Measurements from ENCODE around the gene ZNF134. TPM values are rescaled to one million over a fixed set of nuclear protein-coding genes. Genes with fewer than 3 reads are reported as not detected.

ZNF134 gene
- 27.0 and 28.0 TPM in 2 replicates for total RNA-seq
- 12.2 TPM for polyA plus RNA-seq (2012)

DNA sequence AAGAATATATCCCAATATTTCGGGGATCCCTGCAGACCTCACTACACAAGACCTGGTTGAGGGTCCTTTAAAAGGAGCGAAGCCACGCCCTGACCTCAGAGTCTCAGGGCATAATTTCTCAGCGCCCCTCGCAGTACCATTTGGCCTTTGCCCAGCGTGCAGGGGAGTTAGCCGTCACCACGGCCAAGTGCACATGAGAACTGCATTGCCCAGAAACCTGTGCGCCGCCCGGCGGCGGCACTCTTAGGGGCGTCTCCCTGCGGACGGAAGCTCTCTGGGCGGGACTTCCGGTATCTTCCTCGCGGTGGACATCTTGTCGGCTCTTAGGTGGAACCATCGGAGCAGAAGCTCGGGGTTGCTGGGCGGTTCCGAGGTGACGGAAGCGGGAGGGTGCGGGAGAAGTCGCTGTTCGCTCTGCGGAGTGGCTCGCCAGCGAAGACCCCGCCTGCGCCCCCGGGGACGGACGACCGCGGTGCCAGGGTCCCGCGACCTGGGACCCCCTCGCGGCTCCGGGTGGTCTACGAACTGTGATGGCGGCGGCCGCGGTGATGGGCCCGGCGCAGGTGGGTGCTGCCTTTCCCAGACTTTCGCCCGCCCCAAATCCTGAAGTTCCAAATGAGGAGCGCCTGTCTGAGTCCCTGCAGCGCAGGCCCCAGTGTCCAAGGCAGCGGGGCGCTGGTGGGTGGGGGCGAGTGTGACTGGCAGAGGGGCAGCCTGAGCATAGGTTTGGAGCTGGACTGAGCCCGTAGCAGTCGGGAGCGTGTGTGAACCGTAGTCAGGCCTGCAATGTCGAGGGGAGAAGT lies at the start of gene ZNF134:
Gene ZNF134, plus strand, starts transcription at position 302 of the 803 bp plus-strand sequence. CDS start 5,227 bp downstream, outside the sequence.
- DNase-seq (ENCODE audit: low read depth), result peak; percentile 92

DNA sequence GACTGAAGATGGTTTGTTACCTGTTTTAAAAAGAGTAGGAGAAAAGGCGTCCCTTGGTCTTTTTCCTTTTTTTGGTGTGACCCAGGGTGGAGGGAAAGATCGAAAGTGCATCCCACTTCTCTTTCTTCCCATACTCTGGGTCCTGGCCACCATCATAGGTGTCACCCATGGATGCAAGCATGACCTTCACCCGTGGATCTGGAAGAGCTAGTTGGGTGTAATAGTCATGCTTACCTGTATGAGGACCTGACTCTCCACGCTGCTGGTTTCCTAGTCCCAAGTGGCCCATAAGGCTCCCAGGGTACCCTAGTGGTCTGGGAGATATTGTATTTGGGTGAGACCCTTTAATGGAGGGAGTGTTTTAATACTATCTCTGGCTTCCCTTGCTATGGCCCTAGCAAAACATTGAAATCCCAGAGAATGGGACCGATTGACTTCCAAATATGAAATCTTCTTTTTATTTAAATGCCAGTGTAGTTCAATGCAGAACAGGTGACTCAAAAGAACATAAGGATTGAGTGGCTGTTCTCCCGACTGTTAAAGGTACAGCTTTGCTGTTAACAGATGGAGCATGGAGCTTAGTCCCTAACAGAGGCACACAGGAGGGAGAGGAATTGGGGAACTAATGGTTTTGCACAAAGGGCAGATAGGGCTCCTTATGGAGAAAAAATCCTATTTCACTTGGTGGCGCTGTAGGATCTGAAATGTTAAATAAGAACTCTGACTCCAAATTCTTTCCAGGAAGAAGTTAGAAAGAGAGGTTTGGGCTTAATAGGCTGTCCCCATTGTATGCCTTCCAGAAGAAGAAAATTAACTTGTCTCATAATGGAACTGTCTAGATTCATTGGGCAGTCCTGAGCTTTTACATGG lies 47.4 kb upstream of the ZNF134 start:
- peak; percentile 57 for DNase-seq (ENCODE audit: low read depth)

DNA sequence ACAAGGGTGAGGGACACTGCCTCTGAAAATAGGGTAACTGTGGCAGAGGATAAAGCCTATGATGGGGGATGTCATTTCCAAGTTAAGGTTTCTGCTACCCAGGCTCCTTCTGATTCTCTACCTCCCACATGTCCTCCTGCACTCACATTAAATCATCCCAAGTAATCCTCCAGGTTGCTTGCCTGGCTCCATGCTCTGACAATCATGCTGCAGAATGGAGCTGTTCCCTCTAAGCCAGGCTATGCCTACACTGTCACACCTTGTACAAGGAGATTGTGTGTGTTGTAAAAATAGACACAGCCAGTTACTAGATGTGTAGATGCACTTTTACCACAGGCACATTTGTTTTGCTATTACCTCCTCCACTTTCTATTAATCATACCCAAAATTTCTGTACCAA lies 43.3 kb upstream of the ZNF134 start:
- DNase-seq (ENCODE audit: low read depth), result no peak

DNA sequence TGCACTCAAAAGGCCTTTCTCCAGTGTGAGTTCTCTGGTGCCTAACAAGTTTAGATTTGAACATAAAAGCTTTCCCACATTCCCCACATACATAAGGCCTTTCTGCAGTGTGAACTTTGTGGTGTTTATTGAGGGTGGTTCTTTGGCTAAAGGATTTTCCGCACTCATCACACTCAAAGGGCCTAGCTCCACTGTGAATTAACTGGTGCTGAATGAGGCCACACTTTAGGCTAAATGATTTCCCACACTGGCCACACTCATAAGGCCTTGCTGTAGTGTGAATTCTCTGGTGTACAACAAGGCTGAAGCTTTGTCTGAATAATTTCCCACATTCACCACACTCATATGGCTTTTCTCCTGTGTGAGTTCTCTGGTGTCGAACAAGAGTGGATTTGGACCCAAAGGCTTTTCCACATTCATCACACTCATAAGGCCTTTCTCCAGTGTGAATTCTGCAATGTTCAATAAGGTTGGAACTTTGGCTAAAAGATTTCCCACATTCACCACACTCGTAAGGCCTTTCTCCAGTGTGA lies 41.6 kb upstream of the ZNF134 start:
- no peak for DNase-seq (ENCODE audit: low read depth)

DNA sequence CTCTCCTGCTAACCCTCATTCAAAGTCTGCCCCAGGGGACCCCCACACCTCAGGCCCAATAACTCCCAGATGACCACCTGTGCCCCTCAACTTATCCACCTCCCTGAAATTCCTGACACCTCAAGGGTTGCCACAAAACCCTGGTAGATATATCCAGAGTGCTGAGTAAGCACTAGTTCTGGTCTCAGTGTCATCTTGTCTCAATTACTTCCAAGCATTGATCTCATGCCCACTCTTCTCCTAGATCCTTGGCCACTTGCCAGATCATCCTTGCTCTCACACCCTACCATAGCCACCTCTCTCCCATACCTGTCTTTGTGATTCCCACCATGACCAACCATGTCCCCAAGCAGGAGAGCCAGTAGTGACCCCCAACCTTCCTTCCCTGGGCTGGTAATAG lies 37.4 kb upstream of the ZNF134 start:
- no peak for DNase-seq (ENCODE audit: low read depth)

DNA sequence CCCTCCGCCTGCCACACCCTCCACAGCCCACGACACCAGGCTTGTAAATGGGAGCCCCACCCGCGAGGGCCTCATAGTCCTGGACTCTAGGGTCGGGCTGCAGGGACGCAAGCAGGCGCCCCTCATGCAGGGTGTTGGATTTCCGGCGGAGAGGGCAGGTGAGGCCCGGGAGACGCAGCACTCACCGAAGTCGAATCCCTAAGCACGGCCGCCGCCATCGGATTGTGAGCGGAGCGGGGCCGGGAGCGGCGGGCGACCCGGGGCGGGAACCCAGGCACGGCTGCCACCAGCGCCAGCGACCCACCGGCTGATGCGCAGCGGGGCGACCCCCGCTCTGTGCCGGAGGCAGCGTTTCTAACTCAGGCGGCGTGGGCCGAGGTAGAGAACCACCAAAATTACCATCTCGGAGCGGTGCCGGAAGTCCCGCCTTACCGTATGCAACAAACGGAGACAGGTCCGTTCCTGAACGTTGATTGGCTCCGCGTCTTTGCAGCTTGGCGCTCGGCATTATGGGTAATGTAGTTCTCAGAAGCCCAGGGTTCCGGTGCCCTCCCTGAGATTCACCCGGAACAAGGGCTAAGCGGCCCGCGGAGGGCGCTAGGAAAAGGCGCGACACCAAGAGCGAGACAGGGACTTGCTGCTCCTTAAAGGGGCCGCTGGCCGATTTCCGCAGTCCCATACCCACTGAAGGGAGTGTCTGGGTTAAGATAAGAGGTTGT lies 35.4 kb upstream of the ZNF134 start, which contains the start of gene ZNF416:
Gene ZNF416, minus strand, starts transcription at position 425 of the 719 bp plus-strand sequence. Its CDS starts 207 bp downstream, at position 218.
- DNase-seq (ENCODE audit: low read depth), result peak; percentile 99

DNA sequence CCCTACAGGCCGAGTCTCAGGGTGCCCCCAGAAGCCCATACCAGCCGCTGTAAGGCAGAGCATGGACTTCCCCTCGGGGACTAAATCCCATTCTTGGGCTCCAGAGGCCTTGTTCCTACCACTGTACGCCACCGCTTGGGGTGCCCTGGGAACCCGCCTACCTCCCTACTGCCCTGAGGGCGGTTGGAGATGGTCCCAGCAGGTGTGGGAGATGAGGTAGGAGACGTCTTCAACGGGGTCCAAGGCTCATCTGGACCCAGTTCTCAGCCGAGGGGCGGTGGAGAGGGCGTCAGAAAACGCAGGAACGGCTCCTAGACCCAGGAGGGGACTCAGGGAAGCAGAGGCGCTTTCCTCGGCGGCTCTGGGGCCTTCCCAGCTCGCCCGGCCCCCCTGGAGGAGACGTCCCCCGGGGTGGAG lies 30.9 kb upstream of the ZNF134 start:
- no peak for DNase-seq (ENCODE audit: low read depth)

DNA sequence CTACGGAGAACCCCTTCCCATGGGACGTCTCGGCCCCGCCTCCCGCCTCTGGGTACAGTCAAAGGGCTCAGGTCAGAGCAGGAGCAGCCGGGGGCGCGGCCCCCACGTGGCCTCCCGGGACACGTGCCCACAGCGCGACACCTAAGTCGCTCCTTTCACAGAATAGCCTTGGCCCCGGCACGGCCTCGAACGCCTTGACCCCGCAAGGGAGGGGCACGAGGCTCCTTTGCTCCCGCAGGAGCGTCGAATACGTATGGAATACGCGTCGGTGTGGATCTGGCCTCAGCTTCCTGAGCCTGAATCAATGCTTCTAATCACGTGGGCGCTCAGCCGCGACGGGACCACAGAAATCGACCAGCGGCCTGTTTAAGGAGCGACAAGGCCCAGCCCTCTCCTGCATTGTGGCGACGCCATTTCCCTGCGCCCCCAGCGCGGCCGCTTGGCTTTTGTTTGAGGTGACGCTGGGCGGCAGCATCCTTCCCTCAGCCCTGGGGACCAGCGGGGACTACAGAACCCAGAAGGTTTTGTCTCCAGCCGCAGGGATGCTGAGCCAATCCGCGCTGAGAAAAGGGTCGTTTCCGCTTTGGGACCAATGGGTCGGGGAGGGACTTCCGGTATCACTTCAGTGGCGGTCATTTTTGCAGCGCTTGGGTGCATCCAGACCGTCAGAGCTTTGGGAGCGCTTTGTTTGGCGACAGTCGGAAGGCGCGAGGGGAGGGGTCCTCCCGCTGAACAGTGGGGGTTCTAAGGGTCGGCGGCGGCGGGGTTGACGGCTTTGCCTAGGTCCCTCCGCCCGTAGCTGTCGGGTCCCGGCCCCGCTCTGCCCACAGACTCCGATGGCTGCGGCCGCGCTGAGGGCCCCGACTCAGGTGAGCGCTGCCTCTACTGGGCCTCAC lies 30.3 kb upstream of the ZNF134 start, which contains the start of gene ZIK1:
Gene ZIK1, plus strand, starts transcription at position 625 of the 896 bp plus-strand sequence. Its CDS starts 212 bp downstream, at position 837.
- DNase-seq (ENCODE audit: low read depth), result peak; percentile 85

DNA sequence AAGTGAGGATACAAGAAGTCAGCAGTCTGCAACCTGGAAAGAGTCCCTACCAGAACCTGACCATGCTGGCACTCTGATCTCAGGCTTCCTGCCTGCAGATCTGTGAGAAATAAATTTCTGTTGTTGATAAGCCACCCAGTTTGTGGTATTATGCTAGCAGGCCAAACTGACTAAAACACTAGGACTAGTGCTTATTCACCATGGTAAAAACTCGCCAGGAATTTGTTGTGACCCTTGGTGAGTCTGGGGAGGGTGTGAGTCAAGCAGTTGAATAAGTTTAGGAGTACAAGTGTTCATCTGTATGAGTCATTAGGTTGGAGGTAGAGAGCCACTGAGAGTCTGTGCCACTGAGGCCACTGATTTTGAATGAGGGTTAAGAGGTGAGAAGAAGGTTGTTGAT lies 26.5 kb upstream of the ZNF134 start:
- peak; percentile 85 for DNase-seq (ENCODE audit: low read depth)

DNA sequence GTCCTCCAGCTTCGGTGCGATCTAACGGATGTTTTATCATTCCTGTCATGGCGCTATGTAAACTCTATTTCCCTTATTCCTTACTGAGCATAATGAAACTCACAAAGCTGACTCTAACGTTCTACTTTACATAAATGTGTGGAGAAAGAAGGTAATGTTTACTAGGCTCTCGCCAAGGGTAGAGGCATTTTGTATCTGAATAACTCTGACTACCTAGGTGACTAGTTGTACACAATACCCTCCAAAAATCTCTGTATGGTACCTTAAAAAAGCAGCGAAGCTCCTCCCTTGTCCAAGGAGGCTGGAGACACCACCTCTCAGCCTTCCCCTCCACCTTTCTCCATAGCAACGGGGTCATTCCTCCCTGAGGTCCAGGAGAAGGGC lies 14.7 kb upstream of the ZNF134 start:
- DNase-seq (ENCODE audit: low read depth), result no peak

DNA sequence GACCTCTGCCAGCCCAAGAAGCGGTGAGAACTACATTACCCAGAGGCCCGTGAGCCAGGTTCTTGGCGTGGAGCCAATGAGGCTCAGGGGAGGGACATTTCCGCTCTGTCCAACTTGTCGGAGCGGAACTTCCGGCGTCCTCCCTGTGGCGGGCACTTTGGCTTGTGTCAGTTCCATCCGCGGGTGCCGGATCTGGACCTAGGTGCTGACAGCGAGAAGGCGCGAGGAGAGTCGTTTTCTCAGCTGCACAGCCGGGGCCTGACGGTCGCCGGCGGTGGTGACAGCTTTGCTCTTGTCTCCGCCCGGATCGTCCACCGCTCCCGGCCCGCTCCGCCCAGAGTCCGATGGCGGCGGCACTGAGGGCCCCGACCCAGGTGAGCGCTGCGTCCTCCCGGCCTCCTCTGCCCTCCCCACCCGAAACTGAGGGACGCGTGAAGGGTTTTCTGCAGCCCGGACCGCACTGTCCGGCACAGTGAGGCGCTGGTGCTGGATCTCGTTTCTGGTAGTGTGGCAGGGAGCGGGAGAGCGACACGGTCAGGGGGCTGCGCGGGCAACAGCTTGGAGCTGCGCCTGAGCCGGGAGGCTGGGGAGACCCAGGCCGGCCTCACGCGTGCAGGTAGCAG lies 14.2 kb upstream of the ZNF134 start, which contains the start of gene ZNF530:
Gene ZNF530, plus strand, starts transcription at position 125 of the 623 bp plus-strand sequence. CDS start 4,461 bp downstream, outside the sequence.
- peak; percentile 97 for DNase-seq (ENCODE audit: low read depth)

DNA sequence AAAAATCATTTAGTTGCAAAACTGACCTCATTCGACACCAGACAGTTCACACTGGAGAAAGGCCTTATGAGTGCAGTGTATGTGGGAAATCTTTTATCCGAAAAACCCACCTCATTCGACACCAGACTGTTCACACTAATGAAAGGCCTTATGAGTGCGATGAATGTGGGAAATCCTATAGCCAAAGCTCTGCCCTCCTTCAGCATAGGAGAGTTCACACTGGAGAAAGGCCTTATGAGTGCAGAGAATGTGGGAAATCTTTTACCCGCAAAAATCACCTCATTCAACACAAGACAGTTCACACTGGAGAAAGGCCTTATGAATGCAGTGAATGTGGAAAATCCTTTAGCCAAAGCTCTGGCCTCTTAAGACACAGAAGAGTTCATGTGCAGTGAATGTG lies 7.1 kb upstream of the ZNF134 start:
- no peak for DNase-seq (ENCODE audit: low read depth)

DNA sequence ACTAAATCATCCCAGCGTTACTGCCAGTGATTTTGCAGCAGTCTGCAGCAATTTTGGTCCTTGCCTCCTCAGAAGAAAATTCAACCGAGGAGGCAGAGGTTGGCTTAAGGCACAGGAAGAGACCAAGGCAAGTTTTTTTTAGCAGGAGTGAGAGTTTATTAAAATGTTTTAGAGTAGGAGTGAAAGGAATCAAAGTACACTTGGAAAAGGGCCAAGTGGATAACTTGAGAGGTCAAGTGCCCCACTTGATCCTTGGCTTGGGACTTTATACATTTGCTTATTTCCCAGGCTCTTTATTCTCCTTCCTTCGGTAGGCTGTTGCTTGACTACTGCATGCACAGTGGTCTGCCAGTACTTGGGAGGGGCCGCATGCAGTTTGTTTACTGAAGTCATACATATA lies 2.9 kb upstream of the ZNF134 start:
- no peak for DNase-seq (ENCODE audit: low read depth)

DNA sequence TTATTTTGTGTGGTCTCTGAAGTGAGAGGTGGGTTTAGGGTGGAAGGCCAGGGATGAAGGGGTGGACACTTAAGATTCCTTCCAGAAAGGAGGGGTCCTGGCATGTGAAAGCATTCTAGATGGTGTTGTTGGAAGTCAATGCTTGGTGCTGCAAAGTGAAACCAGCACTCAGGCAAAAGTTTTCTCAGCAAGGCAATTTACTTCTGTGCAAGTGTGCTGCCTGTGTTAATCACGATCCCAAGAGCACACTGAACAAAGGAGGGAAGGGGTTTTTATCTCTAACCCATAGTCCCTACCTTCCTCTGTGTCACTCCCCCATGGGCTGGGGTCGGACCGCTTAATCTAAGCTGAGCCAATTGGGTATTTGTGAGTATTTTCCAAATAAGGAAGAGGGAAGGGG lies 1.3 kb downstream of the ZNF134 start:
- DNase-seq (ENCODE audit: low read depth), result no peak

DNA sequence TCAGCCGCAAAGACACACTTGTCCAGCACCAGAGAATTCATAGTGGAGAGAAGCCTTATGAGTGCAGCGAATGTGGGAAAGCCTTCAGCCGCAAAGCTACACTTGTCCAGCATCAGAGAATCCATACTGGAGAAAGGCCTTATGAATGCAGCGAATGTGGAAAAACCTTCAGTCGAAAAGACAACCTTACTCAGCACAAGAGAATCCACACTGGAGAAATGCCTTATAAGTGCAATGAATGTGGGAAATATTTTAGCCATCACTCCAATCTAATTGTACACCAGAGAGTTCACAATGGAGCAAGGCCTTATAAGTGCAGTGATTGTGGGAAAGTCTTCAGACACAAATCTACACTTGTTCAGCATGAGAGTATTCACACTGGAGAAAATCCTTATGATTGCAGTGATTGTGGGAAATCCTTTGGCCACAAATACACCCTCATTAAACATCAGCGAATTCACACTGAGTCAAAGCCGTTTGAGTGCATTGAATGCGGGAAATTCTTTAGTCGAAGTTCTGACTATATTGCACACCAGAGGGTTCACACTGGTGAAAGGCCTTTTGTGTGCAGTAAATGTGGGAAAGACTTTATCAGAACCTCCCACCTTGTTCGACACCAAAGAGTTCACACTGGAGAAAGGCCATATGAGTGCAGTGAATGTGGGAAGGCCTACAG lies 6.8 kb downstream of the ZNF134 start:
- DNase-seq (ENCODE audit: low read depth), result no peak

DNA sequence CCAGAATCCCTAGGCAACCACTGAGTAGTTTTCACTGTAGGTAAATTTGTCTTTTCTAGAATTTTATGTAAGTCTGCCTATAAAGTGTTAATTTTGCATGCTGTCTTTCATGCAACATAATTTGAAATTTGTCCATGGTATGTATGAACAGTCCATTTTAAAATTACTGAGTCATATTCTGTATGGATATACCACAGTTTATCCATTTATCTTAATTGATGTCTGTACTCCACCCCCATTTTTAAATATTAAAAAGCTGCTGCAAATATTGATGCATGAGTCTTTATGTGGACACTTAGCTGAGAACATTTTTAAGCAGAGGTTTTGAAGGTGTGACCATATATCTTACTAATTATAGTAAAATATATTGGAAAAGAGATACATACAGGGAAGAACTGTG lies 9.0 kb downstream of the ZNF134 start:
- DNase-seq (ENCODE audit: low read depth), result no peak

DNA sequence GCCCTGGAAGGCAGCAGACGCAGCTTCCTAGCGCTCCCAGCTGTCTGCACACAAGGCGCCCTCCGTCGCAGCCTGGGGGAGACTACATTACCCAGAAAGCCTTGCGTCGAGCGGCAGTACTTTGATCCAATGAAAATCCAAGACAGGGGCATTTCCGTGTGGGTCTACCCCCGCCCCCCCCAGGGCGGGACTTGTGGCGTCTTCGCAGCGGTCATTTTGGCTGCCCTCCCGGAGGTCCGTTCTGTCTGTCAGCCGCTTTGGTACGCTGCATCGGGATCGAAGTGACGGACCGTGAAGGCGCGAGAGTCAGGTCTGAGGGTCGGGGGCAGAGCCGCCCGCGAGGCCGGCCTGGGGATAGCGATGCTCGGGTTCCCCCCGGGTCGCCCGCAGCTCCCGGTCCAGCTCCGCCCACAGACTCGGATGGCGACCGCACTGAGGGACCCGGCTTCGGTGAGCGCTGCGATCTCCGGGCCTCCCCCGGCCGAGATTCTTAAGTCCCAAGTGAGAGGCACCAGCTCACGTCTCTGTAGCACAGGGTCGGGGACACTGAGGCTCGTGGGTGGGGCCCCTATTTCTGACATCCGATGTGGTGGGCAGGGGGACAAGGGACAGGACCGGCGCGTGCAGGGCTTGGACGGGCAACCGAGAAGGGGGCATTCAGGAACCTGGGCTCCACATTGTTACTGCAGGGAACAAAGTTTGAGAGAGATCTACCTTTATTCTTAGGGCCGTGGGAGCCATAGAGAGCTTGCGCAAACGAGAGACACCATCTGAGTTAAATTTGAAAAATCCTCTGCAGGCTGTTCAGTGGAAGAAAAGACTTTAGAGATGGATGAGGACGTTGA lies 19.2 kb downstream of the ZNF134 start, which contains the start of gene ZNF211:
Gene ZNF211, plus strand, starts transcription at position 182 of the 845 bp plus-strand sequence. Its CDS starts 179 bp downstream, at position 361.
- DNase-seq (ENCODE audit: low read depth), result peak; percentile 98

DNA sequence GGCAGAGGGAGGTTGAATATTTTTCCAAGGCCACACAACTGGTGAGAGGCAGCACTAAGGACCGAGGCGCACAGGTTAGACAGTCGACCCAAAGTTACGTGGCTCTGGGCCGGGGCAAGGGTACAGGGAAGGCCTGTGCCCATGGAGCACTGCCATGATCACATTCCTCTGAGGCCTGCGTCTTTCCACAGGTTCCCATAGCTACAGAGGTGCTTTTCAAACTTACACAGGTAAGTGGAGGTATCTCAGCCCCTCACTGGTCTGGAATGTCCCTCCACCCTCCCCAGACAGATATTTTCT lies 19.7 kb downstream of the ZNF134 start:
- no peak for DNase-seq (ENCODE audit: low read depth)
